Sigmoid colon (tissue), 7 donors: ENCODE results near the gene OR2L5. TPM values are rescaled to one million over a fixed set of nuclear protein-coding genes. Genes with fewer than 3 reads are reported as not detected.

ENCODE experiments used
- DNase-seq: peaks from one replicate; pipeline ENCODE4 v3.0.0-alpha.2; 2019
- H3K27ac ChIP-seq, 4 donors: fragments of 200-600 bp; sonication (generic); one replicate each; pipeline ENCODE4 v1.5.1; 2016 to 2019; ENCODE audit warnings: mild to moderate bottlenecking in 1 of 4
- H3K27me3 ChIP-seq, 3 donors: fragments of 200-600 bp; sonication (generic); one replicate each; pipeline ENCODE4 v1.5.1; 2019; ENCODE audit warnings: mild to moderate bottlenecking in 1 of 3
- H3K36me3 ChIP-seq, 4 donors: fragments of 200-600 bp; sonication (generic); one replicate each; pipeline ENCODE4 v1.5.1; 2016 to 2019
- H3K4me1 ChIP-seq, 4 donors: fragments of 200-600 bp; sonication (generic); one replicate each; pipeline ENCODE4 v1.5.1; 2017 to 2019
- H3K4me3 ChIP-seq, 4 donors: fragments of 200-600 bp; sonication (generic); one replicate each; pipeline ENCODE4 v1.5.1; 2017 to 2019; ENCODE audit warnings: mild to moderate bottlenecking in 2 of 4, moderate library complexity in 1 of 4
- H3K9me3 ChIP-seq, 4 donors: fragments of 200-600 bp in 3 of 4; sonication (generic) in 3 of 4; one replicate each; pipeline versions ENCODE4 v1.5.1 to v1.6.1; 2013 to 2019
- EP300 ChIP-seq, 4 donors: sonication (generic); formaldehyde crosslinking; IDR thresholded peaks; one replicate each; pipeline ENCODE4 v1.6.1; 2017; ENCODE audit warnings: antibody characterized with exemption in 4 of 4
- POLR2A ChIP-seq, 2 donors: fragments of 450-650 bp; IDR thresholded peaks; one replicate each; pipeline ENCODE4 v1.6.1; 2016; ENCODE audit warnings: antibody characterized with exemption in 2 of 2, mild to moderate bottlenecking in 2 of 2, moderate library complexity in 2 of 2
- POLR2AphosphoS5 ChIP-seq, 4 donors: sonication (generic); formaldehyde crosslinking; IDR thresholded peaks; one replicate each; pipeline ENCODE4 v1.6.1; 2017; ENCODE audit warnings: antibody characterized with exemption in 4 of 4
- WGBS, 2 donors: extraction: QIAGEN DNeasy Blood & Tissue Kit; methylation state at CpG; one replicate each; pipeline ENCODE4 v1.1.7; 2013; 5-methylcytosine and 5-hydroxymethylcytosine counted together
- intact Hi-C: fragments of 100-400 bp; cut with DNase I; formaldehyde crosslinking; loops from one replicate; pipeline ENCODE4 v1.15.1; 2023
- polyA plus RNA-seq, 3 donors: library from polyadenylated mRNA; stranded (reverse); fragments of 200-250 nt; gene quantifications; one replicate each; pipeline ENCODE4 v1.2.3, GENCODE V29; 2013
- total RNA-seq, 4 donors: library from RNA; depleted of rRNA; stranded (reverse); fragments of >200 nt; gene quantifications; one replicate each; pipeline ENCODE4 v1.1.0, GENCODE V29; 2016
- TF ChIP-seq, protein P1 (sequence below), 4 experiments: fragments of 450-650 bp in 3 of 4; fragments of 200-600 bp in 1 of 4; IDR thresholded peaks; one replicate each; pipeline ENCODE4 v1.5.1; 2016 to 2019; ENCODE audit warnings: antibody characterized with exemption in 4 of 4, mild to moderate bottlenecking in 3 of 4, moderate library complexity in 2 of 4
- donor health status: healthy with polysubstance abuse.
- donor health status: Bipolar disorder and iron deficiency.
- donor health status: healthy.

Gene OR2L5, protein sequence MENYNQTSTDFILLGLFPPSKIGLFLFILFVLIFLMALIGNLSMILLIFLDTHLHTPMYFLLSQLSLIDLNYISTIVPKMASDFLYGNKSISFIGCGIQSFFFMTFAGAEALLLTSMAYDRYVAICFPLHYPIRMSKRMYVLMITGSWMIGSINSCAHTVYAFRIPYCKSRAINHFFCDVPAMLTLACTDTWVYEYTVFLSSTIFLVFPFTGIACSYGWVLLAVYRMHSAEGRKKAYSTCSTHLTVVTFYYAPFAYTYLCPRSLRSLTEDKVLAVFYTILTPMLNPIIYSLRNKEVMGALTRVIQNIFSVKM
- total RNA-seq (not detected), polyA plus RNA-seq (under 1 TPM in 1 of 3 donors, not detected in 2; 0.03 TPM)

DNA sequence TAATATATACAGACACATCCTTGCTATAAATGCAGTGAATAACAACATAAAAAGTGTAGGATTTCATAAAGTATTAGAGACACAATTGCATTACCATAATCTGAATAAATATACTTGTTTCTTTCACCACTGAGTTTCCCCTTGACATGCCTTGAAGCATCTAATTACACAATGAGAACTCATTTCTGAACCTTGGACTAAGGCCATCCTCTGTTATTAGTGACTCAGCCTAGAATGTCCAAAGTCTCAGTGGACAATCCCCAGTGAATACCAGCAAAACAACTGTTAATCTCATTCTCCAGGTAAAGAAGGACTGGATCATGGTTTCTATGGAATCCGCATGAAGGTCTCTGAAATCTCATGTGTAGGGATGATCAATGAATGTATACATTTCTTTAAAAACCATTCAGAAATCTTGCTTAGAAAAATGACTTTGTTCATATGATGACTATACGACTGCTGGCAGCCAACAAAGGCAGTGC lies at the start of gene OR2L5:
Gene OR2L5, plus strand, starts transcription at position 432 of the 482 bp plus-strand sequence. CDS start 8,288 bp downstream, outside the sequence.
- intact Hi-C loops = no loop called here
- Histone ChIP-seq H3K4me3 (no peak within 1 kb of the TSS), H3K27me3 (no peaks in the 10 kb centered on the region), H3K4me1 (no peaks in the 10 kb centered on the region), H3K9me3 (peaks cover 0 to 4% (median 2%) of the 10 kb centered on the region in 4 donors), H3K27ac (no peak within 1 kb of the TSS), H3K36me3 (no peaks in the 10 kb centered on the region)
- no peak for DNase-seq
- WGBS, 2 donors = 88 to 95% methylated on average over 2 of the region's 2 CpGs
- TF ChIP-seq, protein P1, sequence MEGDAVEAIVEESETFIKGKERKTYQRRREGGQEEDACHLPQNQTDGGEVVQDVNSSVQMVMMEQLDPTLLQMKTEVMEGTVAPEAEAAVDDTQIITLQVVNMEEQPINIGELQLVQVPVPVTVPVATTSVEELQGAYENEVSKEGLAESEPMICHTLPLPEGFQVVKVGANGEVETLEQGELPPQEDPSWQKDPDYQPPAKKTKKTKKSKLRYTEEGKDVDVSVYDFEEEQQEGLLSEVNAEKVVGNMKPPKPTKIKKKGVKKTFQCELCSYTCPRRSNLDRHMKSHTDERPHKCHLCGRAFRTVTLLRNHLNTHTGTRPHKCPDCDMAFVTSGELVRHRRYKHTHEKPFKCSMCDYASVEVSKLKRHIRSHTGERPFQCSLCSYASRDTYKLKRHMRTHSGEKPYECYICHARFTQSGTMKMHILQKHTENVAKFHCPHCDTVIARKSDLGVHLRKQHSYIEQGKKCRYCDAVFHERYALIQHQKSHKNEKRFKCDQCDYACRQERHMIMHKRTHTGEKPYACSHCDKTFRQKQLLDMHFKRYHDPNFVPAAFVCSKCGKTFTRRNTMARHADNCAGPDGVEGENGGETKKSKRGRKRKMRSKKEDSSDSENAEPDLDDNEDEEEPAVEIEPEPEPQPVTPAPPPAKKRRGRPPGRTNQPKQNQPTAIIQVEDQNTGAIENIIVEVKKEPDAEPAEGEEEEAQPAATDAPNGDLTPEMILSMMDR (IDR thresholded peaks at IDR 0.05) = no peak
- TF ChIP-seq POLR2A (IDR thresholded peaks at IDR 0.05) (no peak), POLR2AphosphoS5 (IDR thresholded peaks at IDR 0.05) (no peak), EP300 (IDR thresholded peaks at IDR 0.05) (no peak)

DNA sequence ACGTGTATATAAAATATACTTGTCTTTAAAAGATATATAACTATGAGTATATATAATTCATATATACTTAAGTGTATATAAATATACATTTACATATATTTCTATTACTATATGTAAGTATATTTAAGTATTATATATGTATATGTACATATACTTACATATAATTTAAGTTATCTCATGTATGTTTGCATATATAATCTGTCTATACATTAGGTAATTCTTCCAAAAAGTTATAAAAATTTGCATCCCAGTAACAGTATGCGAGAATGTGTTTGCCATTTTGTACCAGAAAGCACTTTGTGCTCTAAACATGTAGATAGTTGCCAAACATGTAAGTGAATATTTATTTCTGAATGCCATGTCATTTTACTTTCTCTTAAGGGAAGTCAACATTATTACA lies 48.5 kb upstream of the OR2L5 start, which contains the start of gene OR2AK2:
Gene OR2AK2, plus strand, starts transcription at position 301 of the 400 bp plus-strand sequence. CDS start 144 bp downstream, outside the sequence.
- Histone ChIP-seq H3K27ac (no peak within 1 kb of the TSS), H3K27me3 (no peaks in the 10 kb centered on the region), H3K4me1 (no peaks in the 10 kb centered on the region), H3K36me3 (no peaks in the 10 kb centered on the region), H3K9me3 (no peaks in the 10 kb centered on the region), H3K4me3 (no peak within 1 kb of the TSS)
- intact Hi-C loops = no loop called here
- no peak for DNase-seq
- TF ChIP-seq, protein P1 (IDR thresholded peaks at IDR 0.05) = no peak
- TF ChIP-seq POLR2AphosphoS5 (IDR thresholded peaks at IDR 0.05) (no peak), EP300 (IDR thresholded peaks at IDR 0.05) (no peak), POLR2A (IDR thresholded peaks at IDR 0.05) (no peak)
- 92% methylated on average over 2 of the region's 2 CpGs for WGBS, 2 donors

DNA sequence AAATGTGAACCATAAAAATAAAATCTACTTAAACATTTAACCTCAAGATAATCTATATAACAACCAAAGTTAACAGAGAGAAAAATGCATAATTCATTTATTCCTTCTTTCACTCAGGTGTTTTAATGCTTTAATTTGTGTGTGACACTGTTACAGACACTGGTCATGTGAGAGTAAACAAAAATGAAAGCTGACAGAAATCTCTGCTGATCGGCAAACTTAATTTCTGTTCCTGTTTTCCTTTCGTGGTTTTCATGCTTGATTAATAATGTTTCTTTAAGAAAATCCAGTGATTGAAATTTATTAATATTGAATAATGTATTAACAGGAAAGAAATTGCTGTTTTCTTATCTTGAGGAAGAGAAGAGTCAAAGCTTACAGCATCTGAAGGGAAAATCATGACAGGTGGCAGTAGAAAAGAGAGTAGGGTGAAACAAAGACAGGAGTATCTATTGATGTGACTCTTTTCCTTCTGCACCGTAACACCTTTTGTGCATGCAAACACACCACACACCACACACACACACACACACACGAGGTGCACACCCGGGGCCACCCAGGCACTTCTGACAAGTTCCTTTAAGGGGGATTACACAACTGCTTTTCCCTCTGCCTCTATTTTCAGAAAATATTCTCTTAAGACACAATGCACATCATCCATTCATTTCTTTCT lies 46.8 kb upstream of the OR2L5 start:
- Histone ChIP-seq H3K36me3 (no peaks in the 10 kb centered on the region), H3K27me3 (no peaks in the 10 kb centered on the region), H3K4me1 (no peaks in the 10 kb centered on the region), H3K27ac (no peak overlapping the region), H3K4me3 (no peak overlapping the region), H3K9me3 (no peaks in the 10 kb centered on the region)
- DNase-seq = no peak
- TF ChIP-seq, protein P1 (IDR thresholded peaks at IDR 0.05) = no peak
- TF ChIP-seq EP300 (IDR thresholded peaks at IDR 0.05) (no peak), POLR2A (IDR thresholded peaks at IDR 0.05) (no peak), POLR2AphosphoS5 (IDR thresholded peaks at IDR 0.05) (no peak)
- 43 to 73% methylated on average over 5 of the region's 5 CpGs for WGBS, 2 donors
- intact Hi-C loops = no loop called here

DNA sequence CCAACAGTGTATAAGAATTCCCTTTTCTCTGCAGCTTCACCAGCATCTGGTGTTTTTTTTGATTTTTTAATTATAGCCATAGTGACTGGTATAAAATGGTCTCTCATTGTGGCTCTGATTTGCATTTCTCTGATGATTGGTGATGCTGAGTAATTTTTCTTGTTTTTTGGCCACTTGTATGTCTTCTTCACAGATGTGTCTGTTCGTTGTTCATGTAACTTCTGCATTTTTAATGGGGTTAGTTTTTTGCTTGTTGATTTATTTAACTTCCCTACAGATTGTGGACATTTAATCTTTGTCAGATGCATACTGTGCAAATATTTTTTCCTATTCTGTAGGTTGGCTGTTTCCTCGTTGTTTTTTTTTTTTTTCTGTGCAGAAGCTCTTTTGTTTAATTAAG lies 20.5 kb upstream of the OR2L5 start:
- DNase-seq = no peak
- Histone ChIP-seq H3K36me3 (no peaks in the 10 kb centered on the region), H3K4me1 (no peaks in the 10 kb centered on the region), H3K27me3 (no peaks in the 10 kb centered on the region), H3K4me3 (no peak overlapping the region), H3K9me3 (no peaks in the 10 kb centered on the region), H3K27ac (no peak overlapping the region)
- TF ChIP-seq POLR2AphosphoS5 (IDR thresholded peaks at IDR 0.05) = no peak
- no peak for TF ChIP-seq EP300 (IDR thresholded peaks at IDR 0.05)
- TF ChIP-seq, protein P1 (IDR thresholded peaks at IDR 0.05) = no peak
- TF ChIP-seq POLR2A (IDR thresholded peaks at IDR 0.05) = no peak
- 41% methylated on average over 2 of the region's 2 CpGs for WGBS, 2 donors
- intact Hi-C loops = no loop called here
